SIG-M5 treated with dmso at 0.1 percent for 504 hours (cell line): ENCODE measurements around the gene HNRNPA1L2.
"Not testable (repeated sequence)": the region's sequence is repeated elsewhere in the genome, so short reads cannot be mapped to it uniquely, and the experiment has no call there.

Source experiments
- DNase-seq: peaks from one replicate; lab custom pipeline; 2025; ENCODE audit not compliant: unreplicated experiment; lab: John Stamatoyannopoulos, UW

The HNRNPA1L2 gene

DNA sequence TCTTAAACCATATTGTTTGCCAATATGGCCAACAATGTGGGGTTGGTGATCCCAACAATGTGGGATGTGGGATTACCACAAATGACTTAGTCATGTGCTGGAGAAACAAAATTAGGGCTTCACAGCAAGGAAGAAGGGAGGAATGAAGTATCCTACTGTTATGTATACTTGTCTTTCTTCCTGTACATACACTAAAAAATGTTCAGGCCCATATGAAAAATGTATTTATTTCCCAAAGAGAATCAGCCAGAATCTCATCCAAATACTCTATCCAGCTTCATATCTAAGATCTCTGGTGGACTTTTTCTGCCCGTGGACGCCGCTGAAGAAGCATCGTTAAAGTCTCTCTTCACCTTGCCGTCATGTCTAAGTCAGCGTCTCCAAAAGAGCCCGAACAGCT, at the start of gene HNRNPA1L2:
Gene HNRNPA1L2 (plus strand): TSS at position 301 of the 400 bp plus-strand sequence. CDS start 62 bp downstream, at position 363.
- DNase-seq, result no peak

DNA sequence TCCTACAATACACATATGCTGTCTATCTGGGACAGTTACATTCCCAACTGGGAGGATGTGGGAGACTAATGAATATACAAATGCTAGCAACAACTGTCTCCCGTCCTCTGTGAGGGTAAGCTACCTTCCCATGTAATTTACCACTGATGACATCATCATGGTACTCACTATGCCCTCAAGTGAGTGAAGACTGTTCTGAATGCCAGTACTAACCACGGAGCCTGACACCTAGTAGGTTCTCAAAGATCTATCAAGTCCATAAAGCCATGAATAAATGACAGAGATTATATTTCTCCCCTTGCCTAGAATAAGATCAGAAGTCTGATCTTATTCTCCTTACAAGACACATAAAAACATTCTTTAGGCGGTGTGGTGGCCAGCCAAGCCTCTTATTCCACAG, 49.1 kb upstream of the HNRNPA1L2 start:
- not testable (repeated sequence) for DNase-seq

DNA sequence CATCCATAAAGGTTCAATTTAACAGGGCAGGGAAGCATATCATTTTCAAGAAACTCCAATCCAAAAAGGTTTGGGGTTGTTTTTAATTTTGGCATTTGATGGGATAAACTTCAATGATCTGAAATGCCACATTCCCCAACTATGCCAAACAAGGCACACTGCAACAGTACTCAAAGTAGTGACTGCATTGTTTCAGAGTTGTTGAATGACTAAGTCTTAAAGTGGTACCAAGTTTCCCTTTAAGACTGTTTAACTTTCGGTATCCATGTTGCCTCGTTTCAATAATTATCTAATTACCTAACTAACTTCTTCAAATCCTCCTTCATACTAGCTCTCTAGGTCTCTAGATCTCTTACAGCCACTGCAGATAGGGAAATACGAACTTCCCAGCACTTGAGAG, 48.4 kb upstream of the HNRNPA1L2 start:
- not testable (repeated sequence) for DNase-seq

DNA sequence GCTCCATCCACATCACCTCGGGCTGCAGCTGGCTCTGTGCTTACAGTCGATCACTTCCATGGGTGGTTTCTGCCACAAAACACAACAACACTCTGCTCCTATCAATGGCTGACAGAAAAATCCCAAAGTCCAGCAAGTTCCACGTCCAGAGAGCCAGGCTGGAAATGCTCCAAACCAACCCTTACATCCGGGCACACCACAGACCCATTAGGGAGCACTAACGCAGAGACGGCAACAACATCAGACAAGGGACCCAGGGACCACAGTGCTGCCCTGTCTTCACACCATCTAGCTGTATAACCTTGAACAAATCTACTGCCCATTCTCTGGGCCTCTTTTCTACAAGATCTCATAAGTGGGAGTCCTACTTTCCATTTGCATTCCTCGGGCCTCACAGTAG, 47.9 kb upstream of the HNRNPA1L2 start:
- not testable (repeated sequence) for DNase-seq

DNA sequence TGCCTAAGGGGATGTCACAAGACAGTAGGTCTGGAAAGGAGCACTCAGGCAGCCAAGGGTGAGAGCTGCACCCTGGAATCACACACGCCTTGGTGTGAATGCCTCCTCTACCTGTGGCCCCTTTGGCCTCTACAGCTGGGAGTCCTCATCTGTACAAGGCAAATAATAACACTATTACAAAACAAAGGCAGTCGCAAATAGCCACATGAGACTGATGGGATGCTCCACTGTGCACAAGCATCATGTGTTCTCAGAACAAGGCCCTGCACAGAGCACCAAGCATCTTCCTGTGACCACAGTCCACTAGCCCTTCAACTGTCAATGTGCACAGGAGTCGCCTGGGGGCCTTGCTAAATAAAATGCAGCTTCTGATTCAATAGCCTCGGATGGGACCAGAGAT, 44.6 kb upstream of the HNRNPA1L2 start:
- no peak for DNase-seq

DNA sequence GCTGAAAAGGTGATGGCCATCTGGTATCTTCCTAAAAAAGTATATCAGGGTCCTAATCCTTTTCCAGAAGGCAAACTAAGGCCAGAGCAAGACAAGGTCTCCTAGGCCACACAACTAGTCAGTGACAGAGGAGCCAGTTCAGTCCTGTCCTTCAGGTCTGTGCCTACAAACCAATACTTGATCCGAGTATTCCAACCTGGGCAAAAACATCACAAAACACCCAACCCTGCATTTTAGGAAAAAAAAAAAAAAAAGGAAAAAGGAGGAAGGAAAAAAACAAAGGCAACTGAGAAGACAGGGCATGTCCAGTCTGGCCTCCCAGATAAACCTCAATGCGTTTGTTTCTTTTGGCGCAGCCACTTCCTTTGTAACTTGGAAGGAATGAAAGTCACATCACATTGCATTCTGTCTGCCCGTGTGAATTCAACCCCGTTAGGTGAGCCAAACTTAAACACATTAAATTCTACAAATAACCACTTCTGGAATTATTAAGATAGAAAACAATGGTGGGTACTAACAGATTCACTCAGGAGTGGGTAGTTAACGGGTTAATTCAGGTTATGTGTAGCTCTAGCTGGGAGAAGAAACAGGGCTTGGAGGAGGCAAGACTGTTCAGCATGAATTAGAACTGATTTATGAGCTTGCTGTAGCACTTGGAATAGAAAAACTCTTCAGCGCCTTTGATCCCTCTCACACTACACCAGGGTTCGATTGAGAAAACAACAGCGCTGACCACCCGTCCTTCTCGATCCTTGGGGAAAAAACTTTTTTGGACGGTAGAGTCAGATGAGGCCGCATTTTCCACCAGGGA, 43.0 kb upstream of the HNRNPA1L2 start:
- DNase-seq, result no peak

DNA sequence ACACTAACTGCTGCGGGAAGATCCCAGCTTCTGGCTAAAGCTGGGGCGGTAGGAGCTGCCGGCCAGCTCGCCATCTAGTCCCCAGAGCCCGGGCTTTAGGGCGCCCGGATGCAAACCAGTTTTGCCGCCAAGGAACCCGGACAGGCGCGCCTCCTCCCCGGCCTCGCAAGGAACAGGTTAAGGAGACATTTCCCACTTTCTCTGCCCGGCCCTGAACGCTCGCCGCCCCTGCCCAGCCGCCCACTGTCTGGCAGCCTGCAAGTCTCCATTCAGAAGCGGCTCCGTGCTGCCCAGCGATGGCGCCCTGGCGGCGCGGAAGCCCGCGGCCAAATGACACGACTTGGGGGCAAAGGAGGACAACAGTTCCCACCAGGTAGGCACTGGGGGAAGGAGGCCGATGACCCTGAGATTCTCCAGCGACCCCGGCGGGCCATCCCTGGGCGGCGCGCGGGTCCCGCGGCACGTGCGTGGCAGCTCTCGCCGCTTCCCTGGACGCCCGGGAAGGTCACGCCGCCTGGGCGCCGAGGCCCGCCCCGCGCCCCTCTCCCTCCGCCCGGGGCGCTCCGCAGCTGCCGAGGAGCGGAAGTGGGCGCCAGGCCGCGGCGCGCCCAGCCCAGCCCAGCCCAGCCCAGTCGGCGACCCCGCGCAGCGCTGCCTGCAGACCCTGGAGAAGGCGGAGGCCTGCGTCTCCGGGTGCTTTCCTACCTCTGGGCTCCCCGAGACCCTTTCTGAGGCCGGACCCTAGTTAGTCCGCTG, 42.2 kb upstream of the HNRNPA1L2 start:
- DNase-seq, result no peak

DNA sequence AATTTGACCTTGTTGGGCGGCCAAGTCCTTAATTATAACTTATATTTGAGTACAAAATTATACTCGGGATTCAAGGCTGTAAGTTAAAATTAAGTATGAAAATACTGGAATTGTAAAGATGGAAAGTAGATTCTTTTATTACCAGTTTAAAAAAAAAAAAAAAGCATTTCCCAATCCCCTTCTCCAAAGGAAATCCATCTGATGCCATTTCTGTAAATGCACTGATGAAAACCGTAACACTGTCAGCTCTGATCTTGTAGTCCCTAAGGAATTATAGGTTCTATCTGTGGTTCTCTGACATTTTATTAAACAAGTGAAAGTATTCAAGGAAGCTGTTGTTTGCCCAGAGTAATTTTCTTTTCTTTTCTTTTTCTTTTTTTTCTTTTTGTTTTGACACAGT, 41.6 kb upstream of the HNRNPA1L2 start:
- no peak for DNase-seq

DNA sequence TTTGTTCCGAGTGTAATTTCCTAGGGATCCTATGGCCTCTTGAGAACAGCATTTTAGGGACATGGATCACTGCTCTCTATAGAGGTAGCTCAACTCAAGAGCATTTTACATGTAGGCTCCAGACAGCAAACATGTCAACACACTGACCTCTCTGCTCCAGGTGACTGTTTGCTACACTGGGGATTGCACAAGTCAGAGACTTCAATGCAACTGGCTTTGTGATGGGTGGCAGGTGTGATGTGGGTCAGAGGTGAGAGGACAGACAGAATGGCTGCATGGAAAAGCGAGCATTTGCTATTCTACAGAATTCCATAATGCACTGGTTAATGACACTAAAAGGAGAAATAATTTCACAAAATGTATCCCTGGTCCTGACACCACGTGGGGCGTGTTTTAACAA, 38.9 kb upstream of the HNRNPA1L2 start:
- not testable (repeated sequence) for DNase-seq

DNA sequence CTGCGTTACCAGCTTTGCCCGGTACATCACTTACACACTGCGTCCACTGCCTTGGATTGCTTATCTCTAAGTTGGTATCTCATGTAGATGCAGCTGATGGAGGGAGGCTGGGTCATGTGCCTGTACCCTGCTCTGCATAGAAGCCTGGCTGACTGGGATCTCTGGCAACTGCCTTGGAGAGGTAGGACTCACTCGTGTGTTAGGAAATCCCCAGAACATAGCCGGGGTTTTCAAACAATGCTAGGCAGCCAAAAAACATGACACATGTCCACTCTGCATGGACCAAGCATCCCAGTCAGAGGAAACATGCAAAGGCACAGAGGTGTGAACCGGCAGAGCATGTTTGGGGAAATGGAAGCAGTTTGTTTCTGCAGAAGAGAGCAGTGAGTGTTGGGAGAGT, 36.1 kb upstream of the HNRNPA1L2 start:
- not testable (repeated sequence) for DNase-seq

DNA sequence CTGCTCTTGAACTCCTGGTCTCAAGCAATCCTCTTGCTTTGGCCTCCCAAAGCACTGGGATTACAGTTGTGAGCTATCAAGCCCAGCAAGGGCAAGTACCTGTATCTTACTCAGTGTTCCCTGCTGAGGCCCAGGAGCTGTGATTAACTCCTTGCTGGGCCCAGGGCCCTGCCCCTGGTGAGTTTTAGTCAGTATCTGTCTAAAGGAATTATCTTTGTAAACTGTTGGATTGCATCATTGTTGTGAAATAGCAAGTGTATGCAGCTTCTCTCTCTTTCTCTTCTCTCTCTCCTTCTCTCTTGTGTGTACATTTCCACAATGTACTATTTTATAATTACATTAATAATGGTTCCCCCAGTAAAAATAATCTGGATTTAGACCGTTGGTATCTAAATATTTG, 35.4 kb upstream of the HNRNPA1L2 start:
- DNase-seq, result not testable (repeated sequence)

DNA sequence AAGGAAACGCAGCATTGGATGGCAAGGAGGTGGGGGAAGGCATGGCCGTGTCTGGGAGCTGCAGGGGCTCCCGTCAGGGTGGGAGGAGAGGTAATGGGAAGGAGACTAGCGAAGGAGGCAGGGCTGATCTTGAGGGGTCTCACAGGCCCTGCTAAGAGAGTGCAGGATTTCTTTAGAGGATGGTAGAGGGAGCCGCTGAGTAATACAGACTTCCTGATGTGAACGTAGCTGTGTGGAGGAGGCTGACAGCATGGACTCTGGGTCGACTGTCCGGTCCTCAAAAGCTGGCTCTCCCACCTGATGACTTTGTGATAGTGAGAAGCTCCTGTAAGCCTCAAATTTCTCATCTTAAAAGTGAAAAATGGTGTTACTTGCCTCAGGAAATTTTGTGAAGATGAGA, 34.0 kb upstream of the HNRNPA1L2 start:
- DNase-seq, result not testable (repeated sequence)

DNA sequence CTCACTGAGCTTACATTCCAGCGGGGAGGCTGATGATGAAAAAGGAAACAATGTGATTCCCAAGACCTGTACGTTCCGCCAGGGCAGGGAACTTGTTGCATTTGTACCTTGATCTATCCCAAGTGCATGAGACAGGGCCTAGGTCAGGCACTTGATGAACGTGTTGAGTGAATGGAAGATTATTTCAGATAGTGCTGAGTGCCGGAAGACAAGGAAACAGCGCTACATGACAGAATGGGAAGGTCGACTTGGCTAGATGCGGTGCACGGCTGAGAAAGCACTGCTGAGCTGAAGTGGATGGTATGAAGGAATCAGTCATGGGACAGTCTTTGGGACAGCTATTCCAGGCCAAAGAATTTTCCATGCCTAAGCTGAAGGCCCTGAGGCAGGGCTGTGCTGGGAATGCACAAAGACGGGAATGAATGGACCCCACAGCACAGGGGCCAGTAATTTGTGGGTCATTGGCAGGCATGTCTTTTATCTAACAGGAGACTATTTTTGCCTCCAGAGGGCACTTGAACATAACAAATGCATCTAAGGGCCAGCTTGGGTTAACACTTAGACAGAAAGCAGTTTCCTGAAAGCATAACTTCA, 33.1 kb upstream of the HNRNPA1L2 start:
- peak; percentile 32 for DNase-seq

DNA sequence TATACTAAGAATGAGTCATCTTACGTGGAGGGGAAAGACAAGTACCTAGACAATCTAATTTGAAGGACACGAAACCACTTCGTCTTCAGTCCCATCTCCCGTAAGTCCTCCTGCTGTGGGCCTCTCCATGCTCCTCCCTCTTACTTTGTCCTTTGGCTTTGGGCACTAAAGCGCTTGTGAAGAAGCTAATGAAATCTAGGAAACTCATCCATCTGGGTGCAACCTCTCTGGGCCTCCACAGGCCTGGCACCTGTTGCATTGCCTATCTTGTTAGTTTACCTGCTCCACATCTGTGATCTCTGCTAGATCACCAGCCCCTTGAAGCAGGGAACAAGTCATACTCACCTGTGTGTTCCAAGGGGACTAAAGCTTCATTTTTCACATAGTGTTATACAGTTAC, 32.1 kb upstream of the HNRNPA1L2 start:
- not testable (repeated sequence) for DNase-seq

DNA sequence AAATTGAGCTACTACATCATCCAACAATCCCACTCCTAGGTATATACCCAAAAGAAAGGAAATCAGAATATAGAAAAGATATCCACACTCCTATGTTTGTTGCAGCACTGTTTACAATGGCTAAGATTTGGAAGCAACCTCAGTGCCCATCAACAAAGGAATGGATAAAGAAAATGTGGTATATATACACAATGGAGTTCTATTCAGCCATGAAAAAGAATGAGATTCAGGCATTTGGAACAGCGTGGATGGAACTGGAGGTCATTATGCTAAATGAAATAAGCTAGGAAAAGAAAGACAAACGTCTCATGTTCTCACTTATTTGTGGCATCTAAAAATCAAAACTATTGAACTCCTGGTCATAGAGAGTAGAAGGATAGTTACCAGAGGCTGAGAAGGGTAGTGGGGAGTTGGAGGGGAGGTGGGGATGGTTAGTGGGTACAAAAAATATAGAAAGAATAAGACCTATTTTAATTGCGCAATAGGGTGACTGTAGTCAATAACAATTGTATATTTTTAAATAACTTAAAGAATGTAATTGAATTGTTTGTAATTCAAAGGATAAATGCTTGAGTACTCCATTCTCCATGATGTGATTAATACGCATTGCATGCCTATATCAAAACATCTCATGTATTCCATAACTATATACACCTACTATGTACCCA, 27.0 kb upstream of the HNRNPA1L2 start:
- no peak for DNase-seq

DNA sequence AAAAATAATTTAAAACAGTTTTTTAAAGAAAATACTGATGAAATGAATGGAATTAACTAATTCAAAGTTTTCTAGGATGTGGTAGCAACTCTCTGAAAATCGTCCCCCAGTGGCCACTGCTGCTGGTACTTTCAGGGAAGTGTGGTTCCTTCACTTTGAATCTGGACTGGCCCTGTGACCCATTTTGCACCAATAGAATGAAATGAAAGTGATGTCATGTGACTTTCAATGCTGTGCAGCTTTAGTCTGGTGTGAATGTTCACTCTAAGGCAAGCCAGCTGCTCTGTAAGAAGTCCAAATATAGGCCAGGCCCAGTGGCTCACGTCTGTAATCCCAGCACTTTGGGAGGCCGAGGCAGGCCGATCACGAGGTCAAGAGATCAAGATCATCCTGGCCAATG, 26.4 kb upstream of the HNRNPA1L2 start:
- peak; percentile 13 for DNase-seq

DNA sequence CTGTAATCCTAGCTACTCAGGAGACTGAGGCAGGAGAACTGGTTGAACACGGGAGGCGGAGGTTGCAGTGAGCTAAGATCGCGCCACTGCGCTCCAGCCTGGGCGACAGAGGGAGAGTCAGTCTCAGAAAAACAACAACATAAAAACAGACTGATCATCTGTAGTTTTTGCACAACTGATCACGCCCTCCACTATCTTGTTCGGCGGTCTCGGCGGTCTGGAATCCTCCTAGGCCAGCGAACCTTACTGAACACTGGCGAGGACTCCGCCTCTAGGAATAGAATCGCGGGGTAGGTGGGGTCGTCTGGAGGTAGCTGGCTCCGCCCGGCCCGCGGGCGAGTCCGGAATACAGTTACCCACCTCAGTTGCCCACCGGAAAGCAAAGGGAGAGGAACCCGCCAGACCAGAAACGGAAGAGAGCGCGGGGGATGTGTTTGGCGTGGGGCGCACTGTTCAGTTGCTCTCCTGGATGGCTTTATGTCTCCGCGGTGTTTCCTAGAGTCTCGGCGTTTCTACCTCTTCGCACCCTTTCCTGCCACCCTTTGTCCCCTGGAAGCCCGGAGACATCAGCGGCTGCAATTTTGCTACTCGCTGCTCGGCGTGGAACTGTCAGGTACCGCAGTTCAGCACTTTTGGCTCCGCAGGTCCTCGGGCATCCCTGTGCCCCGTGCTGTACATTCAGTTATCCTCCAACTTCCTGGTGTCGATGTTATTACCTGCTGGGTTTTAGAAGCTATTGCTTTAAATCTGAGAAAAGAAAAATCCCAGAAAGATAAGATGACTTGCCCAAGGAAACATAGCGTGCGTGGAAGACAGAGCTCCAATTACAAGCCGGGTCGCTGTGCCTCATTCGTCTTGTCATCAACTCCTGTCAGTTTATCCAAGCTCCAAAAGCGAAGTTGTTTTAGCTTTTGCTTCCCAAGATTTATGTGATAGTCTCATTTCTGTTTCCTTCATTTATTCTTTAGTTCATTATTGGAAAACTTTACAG, 24.9 kb upstream of the HNRNPA1L2 start:
- DNase-seq, result peak; percentile 94

DNA sequence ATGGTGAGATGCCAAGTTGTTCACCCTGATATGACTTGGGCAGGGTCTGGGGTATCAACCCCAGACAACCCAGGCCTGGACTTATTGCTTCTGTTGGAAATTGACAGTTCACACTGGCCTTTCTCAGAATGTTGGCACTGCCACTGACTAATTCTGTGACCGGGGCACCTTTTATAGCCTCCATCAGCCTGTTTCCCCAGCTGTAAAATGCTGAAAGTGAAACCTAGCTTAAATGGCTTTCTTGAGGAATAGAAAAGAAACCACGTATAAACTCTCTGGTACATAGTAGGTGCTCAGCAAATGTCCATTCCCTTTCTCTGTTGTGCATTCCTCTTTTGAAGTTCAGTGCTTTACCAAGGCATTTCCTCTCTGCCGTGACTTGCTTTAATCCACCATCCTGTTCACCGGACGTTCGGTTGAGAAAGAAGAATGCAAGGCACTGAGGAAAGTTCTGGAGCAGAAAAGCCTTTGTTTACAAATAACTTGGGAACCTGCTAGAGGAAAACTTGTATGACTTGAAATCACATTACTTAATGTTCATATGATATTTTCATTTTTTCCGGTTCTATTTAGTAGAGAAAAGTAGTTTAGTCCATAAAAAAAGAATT, 11.0 kb upstream of the HNRNPA1L2 start:
- not testable (repeated sequence) for DNase-seq

DNA sequence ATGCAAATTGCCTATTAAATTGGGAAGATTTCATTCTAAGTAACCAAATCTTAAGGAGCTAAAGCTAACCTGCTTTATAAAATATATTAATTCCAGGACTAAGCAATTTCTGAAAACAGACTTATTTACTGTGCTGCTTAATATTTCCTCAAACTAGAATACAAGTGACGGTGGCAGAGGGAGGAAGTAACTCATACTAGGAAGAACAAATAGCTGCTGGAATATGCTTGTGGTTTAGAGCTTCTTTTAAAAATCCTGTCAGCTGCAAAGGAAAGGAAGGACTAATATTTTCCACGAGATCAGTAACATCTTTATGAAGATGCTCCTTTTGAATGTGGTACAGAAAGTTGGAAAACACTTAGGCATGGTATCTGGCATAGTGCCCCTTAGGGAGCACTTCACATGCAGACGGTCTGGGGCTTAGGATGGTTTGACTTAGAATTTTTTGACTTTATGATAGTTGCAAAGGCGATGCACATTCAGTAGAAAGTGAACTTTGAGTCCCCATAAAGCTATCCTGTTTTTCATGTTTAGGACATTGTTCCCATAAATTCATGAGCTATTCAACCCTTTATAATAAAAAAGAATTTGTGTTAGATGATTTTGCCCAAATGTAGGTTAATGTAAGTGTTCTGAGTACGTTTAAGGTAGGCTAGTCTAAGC, 3.4 kb upstream of the HNRNPA1L2 start:
- no peak for DNase-seq
